ENCODE measurements around the gene AOC2. TPM values are rescaled to one million over a fixed set of nuclear protein-coding genes. Genes with fewer than 3 reads are reported as not detected.
A peak's percentile ranks its signal among the peaks of the same experiment; 100 is the strongest.

AOC2 gene
- total RNA-seq, 1 experiment from 2014 or later: 7.1 TPM

- no peak for TF ChIP-seq CTCF (conservative IDR thresholded peaks at IDR 0.05)
- no peak for DNase-seq
- Histone ChIP-seq H2BK20ac (ENCODE audit: low read depth, low read length, poor library complexity, severe bottlenecking) (no peak overlapping the region), H4K20me1 (ENCODE audit: control insufficient read depth, insufficient read depth, insufficient read length) (no peaks in the 10 kb centered on the region), H2BK12ac (ENCODE audit: insufficient read length, low read depth, low read length) (no peak overlapping the region), H4K8ac (replicated peaks; ENCODE audit: insufficient read length, low read depth, low read length) (peak overlapping the region; percentile 30), H2AFZ (ENCODE audit: low read length) (no peak overlapping the region), H2BK120ac (ENCODE audit: low read depth, low read length, poor library complexity, severe bottlenecking) (no peak overlapping the region), H3K23me2 (ENCODE audit: insufficient read length, low read depth, low read length, poor library complexity, severe bottlenecking) (peaks cover 9% of the 10 kb centered on the region), H3K9me3 (ENCODE audit: control insufficient read depth, low read depth, low read length) (no peaks in the 10 kb centered on the region), H3K9ac (ENCODE audit: extremely low read depth, insufficient read length, low read length) (peak overlapping the region; percentile 91), H3K18ac (ENCODE audit: insufficient read length, low read depth, low read length) (peak overlapping the region; percentile 92), H3K4me2 (ENCODE audit: insufficient read depth, insufficient read length, low read length) (peak overlapping the region; percentile 95), H2BK15ac (ENCODE audit: low read depth, low read length) (no peak overlapping the region), H3K79me1 (ENCODE audit: insufficient read depth, low read depth, low read length, poor library complexity, severe bottlenecking) (peaks cover 3% of the 10 kb centered on the region), H2AK5ac (ENCODE audit: insufficient read length, low read length) (no peak overlapping the region), H3K4me1 (ENCODE audit: insufficient read depth, low read length) (no peaks in the 10 kb centered on the region), H3K56ac (ENCODE audit: insufficient read length, low read depth, low read length) (no peak overlapping the region), H3K14ac (ENCODE audit: insufficient read depth, low read length) (peak overlapping the region; percentile 98), H4K5ac (ENCODE audit: insufficient read length, low read depth, low read length) (no peak overlapping the region), H3K27ac (ENCODE audit: insufficient read length, low read depth, low read length) (no peak overlapping the region), H4K91ac (ENCODE audit: insufficient read length, low read depth, low read length) (peak overlapping the region; percentile 7), H3K79me2 (ENCODE audit: insufficient read depth, low read length) (peaks cover 5% of the 10 kb centered on the region; the same call in 1 of the 2 replicates), H3K4ac (ENCODE audit: low read depth, low read length) (no peak overlapping the region), H3T11ph (ENCODE audit: low read length) (no peak overlapping the region), H3K27me3 (ENCODE audit: insufficient read depth, low read length) (no peaks in the 10 kb centered on the region), H2BK5ac (ENCODE audit: insufficient read length, low read length) (no peak overlapping the region), H3K23ac (ENCODE audit: insufficient read length, low read depth, low read length) (no peak overlapping the region)
- Mint-ChIP-seq H3K9me3 (no peaks in the 10 kb centered on the region; a peak in 1 of 5 replicates), H3K4me1 (peaks cover 14 to 17% of the 10 kb centered on the region in 2 experiments), H3K27ac (peak overlapping the region; percentile 99 to 100 (median 100)), H3K36me3 (ENCODE audit: insufficient read depth in 1 of 3, low read depth in 3 of 3) (peaks cover 28 to 51% (median 45%) of the 10 kb centered on the region in 3 experiments), H3K27me3 (ENCODE audit: low read depth) (peaks cover 4% of the 10 kb centered on the region), H3K4me3 (peak overlapping the region; percentile 94 to 96)
- no CpG with 5 or more reads among the region's 18 CpGs for WGBS (ENCODE audit: extremely low coverage, insufficient read length, low lambda C conversion rate)
These were observed 10.5 kb upstream of the AOC2 start for GRCh38 chr17:42833767-42834422.

Measured in H9 (cell line).